OCI-LY1 (cell line): ENCODE measurements around the gene OSBPL5.

Experiments used
- H2AFZ ChIP-seq: fragments of 200-600 bp; sonication (generic), shearing (Covaris generic); 2 replicates; pipeline ENCODE4 v1.6.0; 2014; ENCODE audit warnings: antibody characterized with exemption, mild to moderate bottlenecking, low read length
- H3F3A ChIP-seq: fragments of 200-600 bp; sonication (generic), shearing (Covaris generic); 2 replicates; pipeline ENCODE4 v1.6.0; 2014; ENCODE audit warnings: mild to moderate bottlenecking, antibody characterized with exemption, low read length, moderate library complexity; ENCODE audit not compliant: insufficient read depth
- H3K27ac ChIP-seq: fragments of 200-600 bp; sonication (generic); 2 replicates; pipeline ENCODE4 v1.5.1; 2014; ENCODE audit warnings: low read length, mixed run types, mild to moderate bottlenecking, low read depth; ENCODE audit not compliant: poor library complexity, severe bottlenecking
- H3K27me3 ChIP-seq: fragments of 200-600 bp; sonication (generic); 2 replicates; pipeline ENCODE4 v1.6.0; 2014; ENCODE audit warnings: antibody characterized with exemption, mild to moderate bottlenecking, low read length, moderate library complexity; ENCODE audit not compliant: insufficient read depth
- H3K36me3 ChIP-seq: fragments of 200-600 bp; sonication (generic); 2 replicates; pipeline ENCODE4 v1.6.1; 2014; ENCODE audit warnings: mild to moderate bottlenecking, antibody characterized with exemption, low read length, moderate library complexity, mixed read lengths; ENCODE audit not compliant: insufficient read depth
- H3K4me1 ChIP-seq: fragments of 200-600 bp; sonication (generic); 2 replicates; pipeline ENCODE4 v1.5.1; 2014; ENCODE audit warnings: mild to moderate bottlenecking, low read length, moderate library complexity; ENCODE audit not compliant: insufficient read depth, severe bottlenecking
- H3K4me2 ChIP-seq: fragments of 200-600 bp; sonication (generic), shearing (Covaris generic); 2 replicates; pipeline ENCODE4 v1.6.1; 2014; ENCODE audit warnings: low read length
- H3K4me3 ChIP-seq: fragments of 200-600 bp; sonication (generic); 2 replicates; pipeline ENCODE4 v1.5.1; 2014; ENCODE audit warnings: low read length, low read depth, mild to moderate bottlenecking, mixed read lengths; ENCODE audit not compliant: poor library complexity, severe bottlenecking
- H3K79me2 ChIP-seq: fragments of 200-600 bp; shearing (Covaris generic); 2 replicates; pipeline ENCODE4 v1.6.1; 2016; ENCODE audit warnings: mixed run types, low read length, mixed read lengths; ENCODE audit not compliant: insufficient read depth
- H3K9ac ChIP-seq: fragments of 200-600 bp; sonication (generic), shearing (Covaris generic); 2 replicates; pipeline ENCODE4 v1.6.1; 2014; ENCODE audit warnings: mild to moderate bottlenecking, low read length, mixed read lengths
- H3K9me2 ChIP-seq: fragments of 200-600 bp; sonication (generic), shearing (Covaris generic); 2 replicates; pipeline ENCODE4 v1.6.1; 2014; ENCODE audit warnings: low read depth, mild to moderate bottlenecking, low read length, mixed read lengths
- H3K9me3 ChIP-seq: fragments of 200-600 bp; shearing (Covaris generic); 2 replicates; pipeline ENCODE4 v1.6.1; 2014; ENCODE audit warnings: low read length, mixed read lengths
- H4K20me1 ChIP-seq: fragments of 200-600 bp; sonication (generic), shearing (Covaris generic); 2 replicates; pipeline ENCODE4 v1.6.0; 2016; ENCODE audit warnings: mild to moderate bottlenecking, low read length; ENCODE audit not compliant: insufficient read depth
- EZH2 ChIP-seq: fragments of 200-600 bp; sonication (generic), shearing (Covaris generic); IDR thresholded peaks from 2 replicates; pipeline ENCODE4 v1.8.0; 2017; ENCODE audit warnings: borderline replicate concordance, mixed run types, mild to moderate bottlenecking, antibody characterized with exemption, low read length, moderate library complexity, mixed read lengths
- TF ChIP-seq, protein P1 (sequence below): fragments of 200-600 bp; sonication (generic), shearing (Covaris generic); IDR thresholded peaks from 2 replicates; pipeline ENCODE4 v1.5.1; 2017; ENCODE audit warnings: mild to moderate bottlenecking, antibody characterized with exemption, low read length, moderate library complexity, mixed read lengths

The OSBPL5 gene

DNA sequence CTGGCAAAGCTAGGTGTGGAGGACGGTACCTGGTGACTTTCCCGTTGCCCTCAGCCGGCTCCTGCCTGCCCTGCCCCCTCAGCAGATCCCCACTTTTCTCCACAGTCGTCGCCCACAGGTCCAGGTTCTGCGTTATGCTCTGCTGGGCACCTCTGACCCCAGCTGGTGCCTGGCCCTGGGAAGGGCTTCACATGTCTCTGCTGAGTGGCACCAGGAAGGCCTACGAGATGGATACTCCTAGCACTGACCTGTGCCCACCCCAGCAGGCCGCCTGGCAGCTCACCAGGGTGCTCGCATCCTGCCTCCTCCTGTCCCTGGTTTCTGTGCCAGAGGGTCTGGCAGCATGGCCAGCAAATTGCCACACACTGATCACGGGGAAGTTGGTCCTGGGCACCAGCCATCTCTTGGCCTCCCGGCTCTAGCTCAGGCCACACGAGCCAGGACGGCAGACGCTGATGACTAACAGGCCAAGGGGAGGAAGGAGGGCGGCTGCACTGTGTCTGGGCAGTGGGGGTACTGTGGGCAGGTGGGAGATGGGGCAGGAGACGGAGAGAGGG is 121.7 kb downstream of the OSBPL5 start:
- Histone ChIP-seq H2AFZ (no peak overlapping the region), H3K36me3 (peaks cover 33% of the 10 kb centered on the region; the same call in 1 of the 2 replicates), H3K9me2 (no peaks in the 10 kb centered on the region), H3K27me3 (no peaks in the 10 kb centered on the region), H4K20me1 (no peaks in the 10 kb centered on the region), H3K4me3 (no peak overlapping the region), H3K27ac (no peak overlapping the region), H3F3A (no peaks in the 10 kb centered on the region), H3K9ac (no peak overlapping the region), H3K4me2 (no peak overlapping the region), H3K79me2 (no peaks in the 10 kb centered on the region), H3K4me1 (no peaks in the 10 kb centered on the region), H3K9me3 (no peaks in the 10 kb centered on the region)
- TF ChIP-seq EZH2, result no peak
- TF ChIP-seq, protein P1, sequence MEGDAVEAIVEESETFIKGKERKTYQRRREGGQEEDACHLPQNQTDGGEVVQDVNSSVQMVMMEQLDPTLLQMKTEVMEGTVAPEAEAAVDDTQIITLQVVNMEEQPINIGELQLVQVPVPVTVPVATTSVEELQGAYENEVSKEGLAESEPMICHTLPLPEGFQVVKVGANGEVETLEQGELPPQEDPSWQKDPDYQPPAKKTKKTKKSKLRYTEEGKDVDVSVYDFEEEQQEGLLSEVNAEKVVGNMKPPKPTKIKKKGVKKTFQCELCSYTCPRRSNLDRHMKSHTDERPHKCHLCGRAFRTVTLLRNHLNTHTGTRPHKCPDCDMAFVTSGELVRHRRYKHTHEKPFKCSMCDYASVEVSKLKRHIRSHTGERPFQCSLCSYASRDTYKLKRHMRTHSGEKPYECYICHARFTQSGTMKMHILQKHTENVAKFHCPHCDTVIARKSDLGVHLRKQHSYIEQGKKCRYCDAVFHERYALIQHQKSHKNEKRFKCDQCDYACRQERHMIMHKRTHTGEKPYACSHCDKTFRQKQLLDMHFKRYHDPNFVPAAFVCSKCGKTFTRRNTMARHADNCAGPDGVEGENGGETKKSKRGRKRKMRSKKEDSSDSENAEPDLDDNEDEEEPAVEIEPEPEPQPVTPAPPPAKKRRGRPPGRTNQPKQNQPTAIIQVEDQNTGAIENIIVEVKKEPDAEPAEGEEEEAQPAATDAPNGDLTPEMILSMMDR, result no peak

DNA sequence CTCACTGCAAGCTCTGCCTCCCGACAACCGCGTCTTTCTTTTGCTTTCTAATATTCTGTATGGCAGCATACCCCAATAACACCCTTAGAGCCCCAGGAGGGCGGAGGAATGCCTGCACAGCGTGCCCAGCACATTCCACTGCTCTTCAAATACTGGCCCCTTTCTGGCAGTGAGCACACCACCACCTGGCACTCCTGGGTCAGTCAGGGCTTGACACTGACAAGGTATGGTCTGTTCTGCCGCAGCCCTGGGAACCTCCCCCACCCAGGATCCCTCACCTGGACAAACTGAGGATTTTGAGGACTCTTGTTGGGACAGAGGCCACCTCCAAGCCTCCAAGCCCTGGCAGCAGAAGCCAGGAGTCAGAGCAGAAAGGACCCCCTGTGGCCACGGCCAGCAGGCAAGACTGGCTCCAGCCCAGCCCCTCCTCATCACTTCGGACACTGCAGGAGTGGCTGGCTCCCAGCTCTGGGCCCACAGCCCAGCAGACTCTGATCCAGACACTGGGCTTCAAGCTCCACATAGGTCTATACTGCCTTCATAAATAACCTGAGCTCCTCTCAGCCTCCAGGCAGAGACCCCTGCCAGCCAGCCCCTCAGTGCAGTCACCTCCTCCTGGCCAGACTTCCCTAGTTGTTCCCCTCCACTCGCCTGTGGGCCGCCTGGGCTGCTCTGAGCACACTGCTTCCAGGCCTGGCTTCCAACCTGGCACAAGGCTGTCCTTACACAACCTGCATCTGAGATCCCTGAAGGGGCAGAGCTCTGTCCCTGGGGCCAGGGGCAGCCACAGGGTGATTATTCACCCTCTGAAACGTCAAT is 122.4 kb downstream of the OSBPL5 start:
- no peaks in the 10 kb centered on the region for H3K27me3 ChIP-seq
- H3K79me2 ChIP-seq, result no peaks in the 10 kb centered on the region
- H3K9me2 ChIP-seq, result no peaks in the 10 kb centered on the region
- H3K4me3 ChIP-seq, result no peak overlapping the region
- no peaks in the 10 kb centered on the region for H3F3A ChIP-seq
- peaks cover 39% of the 10 kb centered on the region; the same call in 1 of the 2 replicates for H3K36me3 ChIP-seq
- H3K9ac ChIP-seq, result no peak overlapping the region
- H3K4me2 ChIP-seq, result no peak overlapping the region
- H4K20me1 ChIP-seq, result no peaks in the 10 kb centered on the region
- H3K4me1 ChIP-seq, result peaks cover under 1% of the 10 kb centered on the region
- no peak overlapping the region for H3K27ac ChIP-seq
- no peaks in the 10 kb centered on the region for H3K9me3 ChIP-seq
- TF ChIP-seq EZH2, result no peak
- TF ChIP-seq, protein P1, result no peak
- H2AFZ ChIP-seq, result no peak overlapping the region

DNA sequence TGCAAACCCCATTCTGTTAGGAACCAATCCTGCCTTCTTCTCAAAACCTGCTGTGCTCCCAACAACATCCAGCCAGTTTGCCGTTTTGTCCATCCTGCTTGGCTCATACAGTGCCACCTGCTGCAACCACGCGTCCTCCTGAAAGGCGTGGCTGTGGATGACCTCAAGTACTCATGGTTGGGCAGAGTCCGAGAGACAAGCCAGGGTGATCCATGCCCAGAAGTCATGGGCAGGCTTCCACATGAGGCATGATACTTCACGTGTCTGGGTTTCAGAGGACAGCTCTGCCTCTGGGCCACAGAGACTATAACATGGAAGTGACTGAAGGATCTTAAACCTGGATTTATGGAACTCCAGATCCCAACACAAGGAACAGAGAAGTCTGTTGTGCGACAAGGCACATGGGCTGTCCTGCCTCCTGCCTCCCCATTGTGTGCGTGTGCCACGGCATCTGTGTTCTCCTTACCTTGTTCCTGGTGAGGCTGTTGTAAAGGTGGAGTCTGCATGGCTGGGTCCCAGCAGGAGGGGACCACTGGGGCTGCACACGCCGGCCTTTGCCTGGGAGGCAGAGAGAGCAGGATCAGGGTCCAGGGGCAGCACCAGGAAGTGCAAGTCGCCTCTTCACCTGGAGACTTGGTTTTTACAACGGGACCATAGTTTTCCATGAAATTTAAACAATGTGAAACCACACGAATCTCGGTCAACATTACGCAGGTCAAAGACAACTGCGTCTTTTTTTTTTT is 123.2 kb downstream of the OSBPL5 start:
- Histone ChIP-seq H3K9me2 (no peaks in the 10 kb centered on the region), H3K9ac (no peak overlapping the region), H4K20me1 (no peaks in the 10 kb centered on the region)

More for the DNA sequence above, 123.2 kb downstream of the OSBPL5 start:
- Histone ChIP-seq H3K36me3 (peaks cover 43% of the 10 kb centered on the region; the same call in 1 of the 2 replicates), H3K4me1 (peaks cover 9% of the 10 kb centered on the region), H3K27ac (no peak overlapping the region), H3K4me2 (no peak overlapping the region), H3K4me3 (no peak overlapping the region), H2AFZ (no peak overlapping the region), H3K27me3 (no peaks in the 10 kb centered on the region), H3K9me3 (no peaks in the 10 kb centered on the region), H3F3A (no peaks in the 10 kb centered on the region), H3K79me2 (no peaks in the 10 kb centered on the region)
- TF ChIP-seq EZH2, result no peak
- TF ChIP-seq, protein P1, result no peak
